SU-DHL-6 (cell line): Measurements from ENCODE around the gene GRIN3B.

ENCODE experiments used
- H2AFZ ChIP-seq: fragments of 200-600 bp; sonication (generic); 2 replicates; pipeline ENCODE4 v1.6.1; 2014; ENCODE audit warnings: low read depth, mild to moderate bottlenecking, moderate library complexity, mixed read lengths, antibody characterized with exemption, low read length; ENCODE audit not compliant: severe bottlenecking
- H3F3A ChIP-seq: fragments of 200-600 bp; shearing (Covaris generic); 2 replicates; pipeline ENCODE4 v1.6.0; 2016; ENCODE audit warnings: antibody characterized with exemption, mild to moderate bottlenecking; ENCODE audit not compliant: insufficient read depth
- H3K27ac ChIP-seq: fragments of 200-600 bp; sonication (generic); 2 replicates; pipeline ENCODE4 v1.5.1; 2016; ENCODE audit warnings: low read depth, mild to moderate bottlenecking, low read length, moderate library complexity, mixed read lengths
- H3K27me3 ChIP-seq: fragments of 200-600 bp; sonication (generic), shearing (Covaris generic); 2 replicates; pipeline ENCODE4 v1.6.0; 2014; ENCODE audit warnings: mild to moderate bottlenecking, low read length
- H3K36me3 ChIP-seq: fragments of 200-600 bp; sonication (generic); 2 replicates; pipeline ENCODE4 v1.6.1; 2014; ENCODE audit warnings: mild to moderate bottlenecking, low read length, mixed read lengths
- H3K4me2 ChIP-seq: fragments of 300-600, 200-600 bp; shearing (Covaris generic), sonication (generic); 2 replicates; pipeline ENCODE4 v1.6.0; 2014; ENCODE audit warnings: low read length, low read depth, mild to moderate bottlenecking; ENCODE audit not compliant: poor library complexity, severe bottlenecking
- H3K4me3 ChIP-seq: fragments of 200-600 bp; sonication (generic); 2 replicates; pipeline ENCODE4 v1.5.1; 2014; ENCODE audit warnings: antibody characterized with exemption, low read length, mild to moderate bottlenecking, mixed read lengths; ENCODE audit not compliant: insufficient read depth, poor library complexity, severe bottlenecking
- H3K79me2 ChIP-seq: fragments of 200-600 bp; sonication (generic); 2 replicates; pipeline ENCODE4 v1.6.1; 2014; ENCODE audit warnings: mild to moderate bottlenecking, low read length, moderate library complexity; ENCODE audit not compliant: insufficient read depth
- H3K9ac ChIP-seq: fragments of 200-600 bp; sonication (generic); 2 replicates; pipeline ENCODE4 v1.7.0; 2014; ENCODE audit warnings: mild to moderate bottlenecking, low read length
- H3K9me2 ChIP-seq: fragments of 200-600 bp; sonication (generic); replicated peaks from 2 replicates; pipeline ENCODE4 v1.6.1; 2014; ENCODE audit warnings: low read length; ENCODE audit not compliant: insufficient read depth
- H3K9me3 ChIP-seq: fragments of 200-600 bp; sonication (generic); 2 replicates; pipeline ENCODE4 v1.6.1; 2014; ENCODE audit warnings: low read length, mixed read lengths; ENCODE audit not compliant: insufficient read depth
- H4K20me1 ChIP-seq: fragments of 200-600 bp; sonication (generic); 2 replicates; pipeline ENCODE4 v1.6.1; 2014; ENCODE audit warnings: low read depth, mild to moderate bottlenecking, antibody characterized with exemption, low read length, moderate library complexity, mixed read lengths
- CTCF ChIP-seq: fragments of 200-600 bp; sonication (generic); IDR thresholded peaks from one replicate; pipeline ENCODE4 v1.5.1; 2017; ENCODE audit warnings: antibody characterized with exemption, mild to moderate bottlenecking, low read length, moderate library complexity; ENCODE audit not compliant: insufficient read depth, poor library complexity, severe bottlenecking
- EZH2phosphoT487 ChIP-seq: fragments of 200-600 bp; sonication (generic), shearing (Covaris generic); conservative IDR thresholded peaks from 2 replicates; pipeline ENCODE4 v1.6.1; 2018; ENCODE audit warnings: mild to moderate bottlenecking, antibody characterized with exemption, low read length, moderate library complexity, mixed read lengths

Gene GRIN3B

DNA sequence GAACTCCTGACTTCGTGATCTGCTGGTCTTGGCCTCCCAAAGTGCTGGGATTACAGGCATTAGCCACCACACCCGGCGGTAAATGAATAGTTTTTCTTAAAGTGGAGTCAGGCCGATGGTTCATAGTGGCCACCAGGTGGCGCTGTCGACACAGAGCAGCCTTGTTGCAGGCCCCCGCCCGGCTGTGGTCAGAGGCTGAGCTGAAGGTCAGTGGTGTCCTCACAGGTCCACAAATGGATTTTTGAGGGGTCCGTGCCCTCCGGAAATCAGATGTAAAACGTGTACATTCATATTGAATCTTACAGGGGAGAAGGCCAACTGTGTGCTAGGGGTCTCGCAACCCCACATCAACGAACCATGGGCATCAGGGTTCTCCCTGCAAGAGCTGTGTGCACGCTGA lies 29.5 kb upstream of the GRIN3B start:
- H3K36me3 ChIP-seq = no peaks in the 10 kb centered on the region
- TF ChIP-seq CTCF (peak; percentile 53), EZH2phosphoT487 (no peak)
- H3K4me2 ChIP-seq = no peak overlapping the region
- no peak overlapping the region for H3K27ac ChIP-seq
- no peaks in the 10 kb centered on the region for H3K9me2 ChIP-seq
- H2AFZ ChIP-seq = no peak overlapping the region
- no peaks in the 10 kb centered on the region for H3K79me2 ChIP-seq
- H3K9ac ChIP-seq = no peak overlapping the region
- no peaks in the 10 kb centered on the region for H3F3A ChIP-seq
- peaks cover 6% of the 10 kb centered on the region; the same call in 1 of the 2 replicates for H3K9me3 ChIP-seq
- H3K4me3 ChIP-seq = no peak overlapping the region
- no peaks in the 10 kb centered on the region for H3K27me3 ChIP-seq
- H4K20me1 ChIP-seq = no peaks in the 10 kb centered on the region

DNA sequence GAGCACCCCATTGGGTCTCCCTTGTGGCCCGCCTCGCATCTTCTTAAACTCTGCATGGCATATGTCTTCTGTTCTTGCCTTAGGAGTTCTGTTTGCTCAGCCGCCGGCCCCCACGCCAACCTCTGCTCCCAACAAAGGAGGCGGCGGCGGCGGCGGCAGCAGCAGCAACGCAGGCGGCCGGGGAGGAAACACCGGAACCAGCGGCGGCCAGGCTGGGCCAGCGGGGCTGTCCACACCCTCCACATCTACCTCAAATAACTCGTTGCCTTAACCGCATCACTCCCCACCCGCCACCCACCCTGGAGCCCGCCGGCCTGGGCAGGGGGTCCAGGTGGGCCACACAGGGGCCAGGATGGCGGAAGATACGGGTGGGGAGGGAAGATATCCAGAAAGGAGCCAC lies 28.4 kb upstream of the GRIN3B start:
- H3K79me2 ChIP-seq = no peaks in the 10 kb centered on the region
- no peaks in the 10 kb centered on the region for H3F3A ChIP-seq
- H2AFZ ChIP-seq = no peak overlapping the region
- peaks cover 6% of the 10 kb centered on the region; the same call in 1 of the 2 replicates for H3K9me3 ChIP-seq
- no peak for TF ChIP-seq CTCF
- TF ChIP-seq EZH2phosphoT487 = no peak
- H3K27me3 ChIP-seq = no peaks in the 10 kb centered on the region
- no peaks in the 10 kb centered on the region for H3K36me3 ChIP-seq
- H3K27ac ChIP-seq = no peak overlapping the region
- H3K9me2 ChIP-seq = no peaks in the 10 kb centered on the region
- H3K9ac ChIP-seq = no peak overlapping the region
- no peak overlapping the region for H3K4me3 ChIP-seq
- H3K4me2 ChIP-seq = no peak overlapping the region
- H4K20me1 ChIP-seq = no peaks in the 10 kb centered on the region

GRCh38 chr19:972281-972680 lies 27.9 kb upstream of the GRIN3B start:
- no peak overlapping the region for H3K27ac ChIP-seq
- no peaks in the 10 kb centered on the region for H3K79me2 ChIP-seq
- no peak overlapping the region for H3K4me3 ChIP-seq
- no peak overlapping the region for H2AFZ ChIP-seq
- TF ChIP-seq CTCF (no peak), EZH2phosphoT487 (no peak)
- H3F3A ChIP-seq = no peaks in the 10 kb centered on the region
- H3K4me2 ChIP-seq = no peak overlapping the region
- H4K20me1 ChIP-seq = no peaks in the 10 kb centered on the region
- peaks cover 6% of the 10 kb centered on the region; the same call in 1 of the 2 replicates for H3K9me3 ChIP-seq
- no peaks in the 10 kb centered on the region for H3K36me3 ChIP-seq
- no peak overlapping the region for H3K9ac ChIP-seq
- no peaks in the 10 kb centered on the region for H3K9me2 ChIP-seq
- no peaks in the 10 kb centered on the region for H3K27me3 ChIP-seq
